ENCODE results near the gene SH3PXD2B. TPM values are rescaled to one million over a fixed set of nuclear protein-coding genes. Genes with fewer than 3 reads are reported as not detected.
A peak's percentile ranks its signal among the peaks of the same experiment; 100 is the strongest.
"Not testable (repeated sequence)": the region's sequence is repeated elsewhere in the genome, so short reads cannot be mapped to it uniquely, and the experiment has no call there.

SH3PXD2B gene
- total RNA-seq, 1 donor from 2014 or later: 3.8 TPM

GRCh38 chr5:172311605-172312004, 142.7 kb downstream of the SH3PXD2B start:
- ATAC-seq (no peak), DNase-seq (ENCODE audit: low spot score) (no peak)

DNA sequence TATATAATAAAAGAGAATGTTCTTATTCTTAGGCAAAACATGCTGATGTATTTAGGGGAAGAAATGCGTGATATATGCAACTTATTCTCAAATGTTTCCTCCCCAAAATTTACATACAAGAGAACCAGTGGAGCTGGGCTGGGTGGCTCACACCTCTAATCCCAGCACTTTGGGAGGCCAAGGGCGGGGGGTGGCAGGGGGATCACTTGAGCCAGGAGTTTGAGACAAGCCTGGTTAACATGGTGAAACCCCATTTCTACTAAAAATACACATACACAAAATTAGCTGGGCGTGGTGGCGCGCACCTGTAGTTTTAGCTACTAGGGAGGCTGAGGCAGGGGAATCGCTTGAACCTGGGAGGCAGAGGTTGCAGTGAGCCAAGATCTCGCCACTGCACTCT, 143.3 kb downstream of the SH3PXD2B start:
- DNase-seq (ENCODE audit: low spot score): no peak
- ATAC-seq: no peak

DNA sequence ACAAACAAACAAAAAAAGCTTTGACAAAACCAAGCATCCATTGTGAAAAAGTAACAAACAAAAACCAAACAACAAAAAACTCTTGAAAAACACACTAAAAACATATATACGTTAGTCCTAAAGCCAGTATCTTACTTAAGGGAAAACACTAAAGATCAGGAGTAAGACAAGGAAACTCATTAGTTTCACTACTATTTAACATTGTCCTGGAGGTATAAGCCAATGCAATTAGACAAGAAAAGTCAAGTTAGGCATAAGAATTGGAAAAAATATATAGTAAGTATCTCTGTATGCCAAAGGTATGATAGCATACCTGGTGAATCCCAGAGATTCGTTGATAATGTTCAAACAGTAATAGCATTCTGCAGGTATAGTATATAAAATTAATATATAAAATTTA, 148.9 kb downstream of the SH3PXD2B start:
- DNase-seq (ENCODE audit: low spot score) (no peak), ATAC-seq (no peak)

DNA sequence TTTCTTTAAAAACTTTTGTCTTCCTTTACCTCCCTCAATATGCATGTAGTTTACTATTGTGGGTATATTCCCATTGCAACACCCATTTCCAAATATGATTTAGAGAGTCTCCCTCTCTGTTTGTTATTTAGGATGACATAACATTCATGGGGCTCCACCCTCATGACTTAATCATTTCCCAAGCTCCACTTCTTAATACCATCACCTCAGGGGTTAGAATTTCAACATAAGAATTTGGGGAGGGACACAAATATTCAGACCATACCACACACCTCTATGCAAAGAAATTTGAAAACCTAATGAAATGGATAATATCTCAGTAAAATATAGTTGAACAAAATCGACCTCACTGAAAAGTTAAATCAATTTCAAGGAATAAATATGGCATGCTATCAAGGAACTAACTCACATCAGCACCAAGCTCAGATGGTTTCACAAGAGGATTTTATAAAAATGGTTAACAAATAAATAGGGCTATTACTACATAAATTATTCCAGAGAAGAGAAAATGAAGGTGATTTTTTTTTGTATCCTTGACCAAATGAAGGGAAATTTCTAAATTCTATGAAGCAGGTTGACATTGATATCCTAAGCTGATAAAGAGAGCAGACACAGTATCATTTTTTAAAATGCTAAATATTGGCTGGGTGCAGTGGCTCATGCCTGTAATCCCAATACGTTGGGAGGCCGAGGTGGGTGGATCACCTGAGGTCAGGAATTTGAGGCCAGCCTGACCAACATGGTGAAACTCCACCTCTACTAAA, 150.6 kb downstream of the SH3PXD2B start:
- no peak for DNase-seq (ENCODE audit: low spot score)
- ATAC-seq: no peak

DNA sequence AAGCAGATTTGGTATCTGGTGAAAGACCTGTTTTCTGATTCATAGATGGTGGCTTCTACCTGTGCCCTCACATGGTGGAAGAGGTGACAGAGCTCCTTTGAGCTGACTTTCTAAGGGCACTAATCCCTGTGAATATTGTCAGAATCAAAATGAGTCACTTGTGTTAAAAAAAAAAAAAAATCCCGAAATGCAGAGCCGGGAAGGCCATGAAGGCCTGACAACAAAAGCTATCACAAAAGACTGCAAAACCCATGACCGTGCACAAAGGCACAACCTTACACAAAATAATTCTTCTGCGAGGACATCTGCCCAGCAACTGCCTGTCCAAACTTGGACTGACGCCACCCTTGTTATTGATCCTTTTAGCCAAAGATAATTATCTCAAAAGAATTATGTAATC, 151.2 kb downstream of the SH3PXD2B start:
- ATAC-seq: peak; percentile 51

GRCh38 chr5:172302047-172302710, 152.1 kb downstream of the SH3PXD2B start:
- ATAC-seq (peak; percentile 34), DNase-seq (ENCODE audit: low spot score) (no peak)

More for the DNA sequence above, 151.2 kb downstream of the SH3PXD2B start:
- DNase-seq (ENCODE audit: low spot score): no peak

GRCh38 chr5:172299916-172300439, 154.3 kb downstream of the SH3PXD2B start:
- DNase-seq (ENCODE audit: low spot score) (no peak), ATAC-seq (no peak)

- DNase-seq (ENCODE audit: low spot score) (no peak), ATAC-seq (no peak)
These were observed 159.5 kb downstream of the SH3PXD2B start for GRCh38 chr5:172294831-172295230.

- DNase-seq (ENCODE audit: low spot score) (no peak), ATAC-seq (peak; percentile 19)
These were observed 160.5 kb downstream of the SH3PXD2B start for GRCh38 chr5:172293745-172294342.

GRCh38 chr5:172293054-172293744, 161.1 kb downstream of the SH3PXD2B start:
- ATAC-seq (peak; percentile 100), DNase-seq (ENCODE audit: low spot score) (peak; percentile 72)

- ATAC-seq; DNase-seq (ENCODE audit: low spot score): not testable (repeated sequence)
These were observed 162.5 kb downstream of the SH3PXD2B start for GRCh38 chr5:172291837-172292236.

DNA sequence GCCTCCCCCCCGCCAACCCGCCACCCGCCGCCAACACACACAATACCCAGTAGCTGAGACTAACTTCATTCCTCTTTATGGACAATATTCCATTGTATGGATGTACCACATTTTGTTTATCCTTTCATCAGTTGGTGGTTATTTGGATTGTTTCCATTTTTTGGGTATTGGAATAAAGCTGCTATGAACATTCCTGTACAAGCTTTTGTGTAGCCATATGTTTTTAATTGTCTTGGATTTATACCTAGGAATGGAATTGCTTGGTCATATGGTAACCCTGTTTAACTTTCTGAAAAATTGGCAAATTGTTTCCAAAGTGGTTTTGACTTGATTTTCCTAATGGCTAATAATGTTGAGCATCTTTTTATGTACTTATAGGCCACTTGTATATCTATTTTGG, 165.9 kb downstream of the SH3PXD2B start:
- ATAC-seq (no peak), DNase-seq (ENCODE audit: low spot score) (no peak)

DNA sequence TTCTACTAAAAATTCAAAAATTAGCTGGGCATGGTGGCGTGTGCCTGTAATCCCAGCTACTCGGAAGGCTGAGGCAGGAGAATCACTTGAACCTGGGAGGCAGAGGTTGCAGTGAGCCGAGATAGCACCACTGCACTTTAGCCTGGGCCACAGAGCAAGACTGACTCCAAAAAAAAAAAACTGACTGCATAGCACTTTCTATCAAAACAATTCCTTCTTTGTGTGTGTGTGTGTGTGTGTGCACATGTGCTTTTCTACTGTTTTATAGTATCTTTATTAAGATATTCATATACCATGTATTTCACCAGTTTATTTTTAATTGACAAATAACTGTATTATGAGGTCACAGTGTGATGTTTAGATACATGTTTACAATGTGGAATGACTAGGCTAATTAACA, 167.2 kb downstream of the SH3PXD2B start:
- not testable (repeated sequence) for ATAC-seq; DNase-seq (ENCODE audit: low spot score)

- no peak for ATAC-seq
- no peak for DNase-seq (ENCODE audit: low spot score)
These were observed 168.8 kb downstream of the SH3PXD2B start for GRCh38 chr5:172285226-172286143.

DNA sequence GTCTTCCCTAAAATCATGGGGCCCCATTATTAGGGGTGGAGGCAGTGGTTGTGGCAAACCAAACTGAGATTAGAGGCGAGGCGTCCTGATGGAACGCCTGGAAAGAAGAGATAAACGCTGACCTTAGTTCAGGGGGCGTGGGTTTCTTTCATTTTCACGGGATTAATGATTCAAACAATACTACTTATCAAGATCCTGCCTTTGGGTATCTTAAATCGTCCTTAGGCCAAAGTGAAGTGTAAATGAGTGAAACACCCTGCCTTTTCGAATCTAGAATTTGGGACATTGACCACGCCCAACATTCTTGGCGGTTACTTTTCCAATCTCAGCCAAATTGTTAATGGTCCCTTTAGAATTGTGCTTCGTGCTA, 169.7 kb downstream of the SH3PXD2B start:
- DNase-seq (ENCODE audit: low spot score) (no peak), ATAC-seq (peak; percentile 3)

- DNase-seq (ENCODE audit: low spot score) (peak; percentile 87), ATAC-seq (peak; percentile 88)
These were observed 170.3 kb downstream of the SH3PXD2B start for GRCh38 chr5:172283862-172284610.

DNA sequence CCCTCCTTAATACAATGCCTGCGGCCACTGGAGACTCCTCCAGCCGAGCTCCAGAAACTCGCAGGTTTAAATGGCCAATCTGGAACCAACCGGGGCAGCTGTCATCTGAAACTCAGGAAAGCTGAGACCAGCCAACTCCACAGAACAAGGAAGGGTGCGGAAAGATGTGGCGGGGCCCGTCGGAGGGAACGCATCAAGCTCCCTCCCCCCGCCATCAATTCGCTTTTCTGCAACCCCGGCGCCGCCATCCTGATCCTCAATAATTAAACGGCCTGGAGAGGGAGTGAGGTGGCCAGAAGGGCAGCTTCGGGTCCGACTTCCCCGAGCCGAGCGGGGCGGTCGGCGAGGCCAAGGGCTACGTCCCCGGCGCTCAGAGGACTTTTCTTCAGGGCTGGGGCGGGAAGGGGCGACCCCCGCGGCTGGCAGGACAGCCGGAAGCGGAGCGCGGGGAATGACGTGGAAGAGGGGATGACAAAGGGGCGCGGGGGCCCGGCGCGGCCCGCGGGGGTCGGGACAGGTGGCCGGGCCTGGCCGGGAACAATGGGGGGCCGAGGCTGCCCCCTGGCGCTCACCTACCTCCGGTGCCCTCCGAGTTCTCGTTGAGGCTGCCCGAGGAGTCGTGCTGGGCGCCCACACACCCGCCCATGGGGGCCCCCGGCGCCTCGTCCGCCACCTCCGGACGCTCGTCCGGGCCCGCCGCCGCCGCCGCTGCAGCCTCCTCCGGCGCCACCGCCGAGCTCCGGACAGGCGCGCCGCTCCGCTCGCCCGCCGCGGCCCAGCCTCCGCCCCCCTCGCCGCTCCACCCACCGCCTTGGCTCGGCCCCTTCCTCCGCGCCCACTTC, 171.1 kb downstream of the SH3PXD2B start, which contains the start of gene UBTD2:
Gene UBTD2, minus strand, starts transcription at position 745 of the 842 bp plus-strand sequence. Its CDS starts 99 bp downstream, at position 646.
- DNase-seq (ENCODE audit: low spot score) (peak; percentile 88), ATAC-seq (peak; percentile 89)
